HG02884 (cell line): ENCODE results near the gene C22orf42.
"Not testable (repeated sequence)": the region's sequence is repeated elsewhere in the genome, so short reads cannot be mapped to it uniquely, and the experiment has no call there.

Experiments used
- ATAC-seq: cut with Tn5 transposase; IDR thresholded peaks from one replicate; pipeline ENCODE4 v1.9.1; 2021; ENCODE audit warnings: mild to moderate bottlenecking, moderate library complexity; ENCODE audit not compliant: unreplicated experiment

The C22orf42 gene

GRCh38 chr22:32191021-32191420 is 31.9 kb upstream of the C22orf42 start:
- ATAC-seq = not testable (repeated sequence)

- no peak for ATAC-seq
Observed at GRCh38 chr22:32185821-32186220, 26.7 kb upstream of the C22orf42 start.

DNA sequence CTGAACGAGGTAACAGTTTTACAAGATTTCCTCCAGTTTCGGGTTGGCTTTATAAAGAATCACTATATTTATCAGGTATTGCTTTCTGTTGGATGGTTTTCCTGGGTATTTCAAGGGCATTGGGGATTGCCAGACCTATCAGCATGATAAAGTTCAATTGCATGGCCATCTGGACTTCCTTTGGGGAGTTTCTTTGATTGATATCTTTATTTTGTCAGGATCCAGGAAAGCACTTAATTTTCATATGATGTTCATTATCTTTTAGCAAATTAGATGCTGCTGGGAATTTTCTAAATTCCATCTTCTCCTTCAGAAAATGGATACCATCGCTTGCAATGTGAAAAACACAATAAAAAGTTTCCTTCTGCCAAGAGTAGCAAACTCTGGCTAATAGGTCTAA is 24.5 kb upstream of the C22orf42 start:
- ATAC-seq = no peak

DNA sequence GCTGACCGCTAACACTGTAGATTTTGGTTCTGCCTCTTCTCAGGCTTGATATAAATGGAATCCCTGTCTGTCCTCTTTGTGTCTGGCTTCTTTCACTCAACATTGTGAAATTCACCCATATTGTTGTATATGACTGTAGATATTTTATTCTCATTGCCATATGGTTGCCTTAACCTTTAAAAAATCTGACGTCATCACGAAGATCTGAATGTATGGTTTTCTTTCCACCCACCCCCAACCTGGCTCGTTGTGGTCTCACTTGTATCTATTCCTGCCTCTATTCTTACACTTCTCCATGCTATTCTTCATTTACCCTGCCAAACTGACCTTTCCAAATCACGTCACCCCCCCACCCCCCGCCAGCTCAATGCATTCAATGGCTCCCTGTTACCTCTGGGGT is 21.9 kb upstream of the C22orf42 start:
- no peak for ATAC-seq

- ATAC-seq = no peak
Observed at GRCh38 chr22:32177221-32177765, 18.2 kb upstream of the C22orf42 start.

DNA sequence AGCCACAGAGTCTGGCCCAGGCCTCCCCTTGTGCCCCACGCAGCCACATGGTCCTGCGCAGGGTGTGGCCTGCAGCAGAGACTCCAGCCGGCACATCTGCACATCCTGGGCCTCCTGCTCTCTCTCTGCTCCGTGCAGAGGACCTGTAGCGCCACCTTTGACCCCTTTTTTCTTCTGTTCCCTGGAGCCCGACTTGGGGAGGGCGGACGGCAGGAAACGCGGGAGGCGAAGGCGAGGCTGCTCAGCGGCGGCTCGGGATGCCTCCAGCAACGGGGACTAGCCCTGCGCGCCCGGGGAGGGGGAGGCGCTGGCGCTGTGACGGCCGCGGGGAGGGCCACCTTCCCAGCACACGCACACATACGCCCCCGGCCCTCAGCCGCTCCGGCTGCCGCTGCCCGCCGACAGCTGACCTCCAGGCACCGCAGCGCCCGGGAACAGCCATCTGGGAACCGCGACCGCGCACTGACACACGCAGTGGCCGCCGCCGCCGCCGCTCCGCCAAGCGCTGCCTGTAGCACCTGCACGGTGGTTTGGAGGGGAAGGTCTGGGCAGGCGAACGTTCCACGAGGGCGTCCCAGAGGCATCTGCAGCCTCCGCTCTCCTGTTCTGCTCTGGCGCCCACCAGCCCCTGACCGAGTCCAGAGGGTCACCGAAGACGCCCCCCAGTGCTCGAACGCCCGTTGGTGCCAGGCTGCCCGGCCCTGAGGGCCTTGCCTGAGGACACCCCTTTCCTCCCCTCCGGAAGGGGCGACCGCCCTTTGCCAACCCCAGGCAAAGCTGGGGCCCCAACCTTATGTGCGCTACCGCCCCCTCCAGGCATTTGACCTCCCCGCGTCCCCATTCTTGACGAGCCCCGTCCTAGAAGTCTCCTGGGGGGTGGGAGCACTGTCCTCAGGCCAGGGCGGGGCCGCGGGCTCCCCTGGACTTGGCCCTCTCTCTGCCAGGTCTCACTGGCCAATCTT is 16.9 kb upstream of the C22orf42 start:
- no peak for ATAC-seq

- ATAC-seq = no peak
Observed at GRCh38 chr22:32175115-32175514, 16.0 kb upstream of the C22orf42 start.

DNA sequence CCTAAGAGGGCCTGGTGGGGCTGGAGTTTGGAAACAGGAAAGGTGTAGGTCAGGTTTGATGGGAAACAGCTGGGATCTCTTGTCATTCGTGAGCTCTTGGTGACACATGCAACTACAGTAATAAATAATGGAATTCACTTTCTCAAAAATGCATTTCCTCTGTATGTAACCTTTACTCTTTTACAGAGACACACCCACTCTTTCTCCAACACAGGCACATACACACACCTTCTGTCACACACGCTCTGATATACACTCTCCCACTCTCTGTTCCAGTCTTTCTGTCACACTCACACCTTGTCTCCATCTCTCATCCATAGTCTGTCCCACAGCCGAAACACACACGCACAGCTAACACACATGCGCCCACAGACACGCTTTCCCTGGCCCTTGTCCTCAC is 6.6 kb upstream of the C22orf42 start:
- ATAC-seq = no peak

DNA sequence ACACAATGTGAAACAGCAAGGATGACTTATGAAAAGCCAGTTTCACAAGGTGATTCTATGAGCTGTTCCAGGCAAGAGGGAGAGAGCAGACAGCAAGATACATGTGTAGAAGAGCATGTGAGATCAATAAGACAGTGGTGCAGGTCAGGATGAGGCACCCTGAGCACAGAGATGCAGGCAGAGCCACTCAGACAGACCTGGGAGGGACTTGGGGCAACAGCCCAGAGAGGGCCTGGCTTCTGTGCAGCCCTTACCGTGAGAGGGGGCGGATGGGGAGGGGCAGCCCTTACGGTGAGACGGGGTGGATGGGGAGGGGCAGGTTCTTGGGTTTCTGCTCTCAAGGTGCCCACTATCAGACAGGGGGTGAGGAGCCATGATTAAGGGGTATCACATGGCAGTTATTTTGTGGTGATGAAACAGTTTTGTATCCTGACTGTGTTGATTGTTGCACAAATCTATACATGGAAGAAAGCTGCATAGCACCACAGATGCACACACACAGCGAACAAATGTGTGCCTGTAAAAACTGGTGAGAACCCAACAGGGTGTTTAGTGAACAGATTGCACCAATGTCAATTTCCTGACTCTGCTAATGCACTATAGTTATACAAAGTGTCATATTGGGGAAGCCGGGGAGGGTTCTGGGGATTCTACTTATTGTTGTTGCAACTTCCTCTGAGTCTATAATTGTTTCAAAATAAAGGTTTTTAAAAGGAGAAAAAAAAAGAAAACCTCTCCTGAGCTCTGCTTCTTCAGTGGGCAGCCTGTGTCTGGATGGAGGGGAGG is 5.2 kb upstream of the C22orf42 start:
- no peak for ATAC-seq

DNA sequence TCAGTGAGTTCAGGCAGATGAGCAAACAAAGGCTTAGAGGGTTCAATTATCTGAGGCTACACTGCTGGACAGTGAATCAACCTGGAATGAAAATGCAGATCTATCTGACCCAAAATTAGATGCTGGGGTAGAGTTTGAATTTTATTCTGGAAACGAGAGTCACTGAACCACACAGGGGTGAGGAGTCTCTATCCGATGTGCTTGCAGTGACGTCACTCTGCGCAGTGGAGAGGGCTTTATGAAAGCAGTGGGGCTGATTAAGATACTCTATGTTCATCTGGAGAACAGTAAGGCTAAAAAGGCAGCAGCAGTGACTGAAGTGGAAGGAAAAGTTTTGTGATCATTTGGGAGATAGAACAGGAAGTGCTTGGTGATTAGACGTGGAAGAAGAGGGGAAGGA is 1.3 kb upstream of the C22orf42 start:
- not testable (repeated sequence) for ATAC-seq

GRCh38 chr22:32157632-32158031 is 1.5 kb downstream of the C22orf42 start:
- not testable (repeated sequence) for ATAC-seq

DNA sequence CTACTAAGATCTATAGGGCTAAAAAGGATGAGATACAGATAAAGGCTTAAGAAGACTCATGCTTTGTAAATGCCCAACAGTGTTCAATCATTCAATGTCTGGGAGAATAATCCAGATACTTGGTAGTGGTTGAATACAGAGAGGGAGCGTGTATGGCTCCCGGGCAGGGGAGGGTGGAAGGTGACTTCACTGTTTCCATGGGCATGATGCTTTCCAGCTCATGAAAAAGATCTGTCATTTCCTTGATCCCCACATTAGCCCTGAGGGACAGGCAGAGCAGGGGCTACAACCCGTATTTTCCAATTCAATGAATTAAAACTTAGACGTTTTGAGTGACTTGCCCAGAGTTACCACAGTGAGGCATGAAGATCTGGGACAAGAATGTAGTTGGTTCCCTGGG is 4.4 kb downstream of the C22orf42 start:
- ATAC-seq = not testable (repeated sequence)

DNA sequence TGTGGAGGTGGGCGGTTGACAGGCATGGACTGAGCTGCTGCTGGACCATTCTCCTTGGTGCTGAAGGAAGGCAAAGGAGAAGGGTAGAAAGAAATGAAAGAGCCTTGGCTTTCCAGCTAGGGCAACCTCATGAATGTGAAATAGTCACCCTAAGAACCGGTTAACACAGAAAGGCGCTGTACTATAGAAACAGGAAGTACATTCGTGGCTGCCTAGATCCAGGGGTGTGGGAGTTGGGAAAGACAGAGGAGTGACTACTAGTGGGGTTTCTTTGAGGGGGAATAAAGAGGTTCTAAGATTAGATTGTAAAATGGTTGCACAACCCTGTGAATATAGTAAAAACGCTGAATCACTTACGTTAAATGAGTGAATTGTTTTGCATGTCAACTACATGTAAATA is 7.5 kb downstream of the C22orf42 start:
- not testable (repeated sequence) for ATAC-seq

- ATAC-seq = not testable (repeated sequence)
Observed at GRCh38 chr22:32150647-32151046, 8.5 kb downstream of the C22orf42 start.

GRCh38 chr22:32148372-32148771 is 10.7 kb downstream of the C22orf42 start:
- not testable (repeated sequence) for ATAC-seq

GRCh38 chr22:32147128-32147527 is 12.0 kb downstream of the C22orf42 start:
- not testable (repeated sequence) for ATAC-seq

DNA sequence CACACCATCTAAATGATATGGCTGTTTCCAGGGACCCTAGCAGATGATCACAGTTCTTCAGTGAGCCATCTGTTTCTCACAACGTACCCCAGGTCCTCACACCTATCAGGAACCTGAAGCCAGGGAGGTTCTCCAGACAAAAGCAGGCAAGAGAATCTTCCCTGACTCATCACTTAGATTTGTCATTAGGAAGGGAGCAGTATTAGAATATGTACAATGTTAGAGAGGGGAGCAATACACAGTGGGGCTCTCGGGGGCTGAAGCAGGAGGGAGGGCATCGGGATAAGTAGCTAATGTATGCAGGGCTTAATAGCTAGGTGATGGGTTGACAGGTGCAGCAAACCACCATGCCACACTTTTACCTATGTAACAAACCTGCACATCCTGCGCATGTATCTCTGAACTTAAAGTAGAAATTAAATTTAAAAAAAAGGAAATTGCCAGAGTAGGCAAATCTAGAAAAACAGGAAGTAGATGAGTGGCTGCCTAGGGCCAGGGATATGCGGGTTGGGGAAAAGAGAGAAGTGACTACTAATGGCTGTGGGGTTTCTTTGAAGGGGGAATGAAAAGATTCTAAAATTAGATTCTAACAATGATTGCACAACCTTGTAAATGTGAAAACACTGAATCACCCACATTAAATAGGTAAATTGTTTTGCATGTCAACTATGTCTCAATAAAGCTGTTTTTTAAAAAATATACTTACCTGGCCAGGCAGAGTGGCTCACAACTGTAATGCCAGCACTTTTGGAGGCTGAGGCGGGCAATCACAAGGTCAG is 14.4 kb downstream of the C22orf42 start:
- ATAC-seq = no peak

GRCh38 chr22:32142600-32142999 is 16.5 kb downstream of the C22orf42 start:
- no peak for ATAC-seq

- not testable (repeated sequence) for ATAC-seq
Observed at GRCh38 chr22:32140688-32141087, 18.4 kb downstream of the C22orf42 start.

GRCh38 chr22:32138576-32138975 is 20.5 kb downstream of the C22orf42 start:
- not testable (repeated sequence) for ATAC-seq
